T-helper 9 cell (primary cell): ENCODE data around the gene HYDIN.

Source experiments
- DNase-seq: peaks from one replicate; pipeline ENCODE4 v3.0.0-alpha.2; 2020
- total RNA-seq, 2 donors: gene quantifications; one replicate each; lab custom pipeline; 2026; lab: John Stamatoyannopoulos, UW

HYDIN gene
- total RNA-seq = 0 to 0.07 reads per million in 2 donors

- no peak for DNase-seq
These were observed at the start of gene HYDIN for GRCh38 chr16:71230122-71230845. HYDIN (minus strand) TSS chr16:71230722; CDS start chr16:71186895, 43,827 bp downstream.

- DNase-seq = no peak
These were observed 46.2 kb upstream of the HYDIN start for GRCh38 chr16:71276589-71277334.

- no peak for DNase-seq
These were observed 42.9 kb upstream of the HYDIN start for GRCh38 chr16:71273384-71273783.

- DNase-seq = no peak
These were observed 33.8 kb upstream of the HYDIN start for GRCh38 chr16:71264299-71264698.

GRCh38 chr16:71263582-71263981 is 33.1 kb upstream of the HYDIN start:
- no peak for DNase-seq

- no peak for DNase-seq
These were observed 31.9 kb upstream of the HYDIN start for GRCh38 chr16:71262391-71262790.

- no peak for DNase-seq
These were observed 30.5 kb upstream of the HYDIN start for GRCh38 chr16:71260995-71261394.

GRCh38 chr16:71259086-71259485 is 28.6 kb upstream of the HYDIN start:
- no peak for DNase-seq

GRCh38 chr16:71258372-71258771 is 27.9 kb upstream of the HYDIN start:
- no peak for DNase-seq

- no peak for DNase-seq
These were observed 27.2 kb upstream of the HYDIN start for GRCh38 chr16:71257768-71258167.

- no peak for DNase-seq
These were observed 25.2 kb upstream of the HYDIN start for GRCh38 chr16:71255721-71256120.

GRCh38 chr16:71254832-71255525 is 24.5 kb upstream of the HYDIN start:
- DNase-seq = no peak

- no peak for DNase-seq
These were observed 20.1 kb upstream of the HYDIN start for GRCh38 chr16:71250461-71251235.

- DNase-seq = no peak
These were observed 18.9 kb upstream of the HYDIN start for GRCh38 chr16:71249399-71249798.

GRCh38 chr16:71247478-71247877 is 17.0 kb upstream of the HYDIN start:
- no peak for DNase-seq

- no peak for DNase-seq
These were observed 15.8 kb upstream of the HYDIN start for GRCh38 chr16:71246309-71246708.

- DNase-seq = no peak
These were observed 14.0 kb upstream of the HYDIN start for GRCh38 chr16:71244521-71244920.

- DNase-seq = no peak
These were observed 12.1 kb upstream of the HYDIN start for GRCh38 chr16:71242601-71243000.

GRCh38 chr16:71242036-71242435 is 11.5 kb upstream of the HYDIN start:
- DNase-seq = no peak

- DNase-seq = no peak
These were observed 1.2 kb downstream of the HYDIN start for GRCh38 chr16:71229344-71229743.

GRCh38 chr16:71226229-71227141 is 4.0 kb downstream of the HYDIN start:
- DNase-seq = no peak

- no peak for DNase-seq
These were observed 5.4 kb downstream of the HYDIN start for GRCh38 chr16:71225145-71225544.
